ENCODE results near the gene APOL1. TPM values are rescaled to one million over a fixed set of nuclear protein-coding genes. Genes with fewer than 3 reads are reported as not detected.

The APOL1 gene
- total RNA-seq, 1 experiment from 2014 or later: 33.0 TPM

DNA sequence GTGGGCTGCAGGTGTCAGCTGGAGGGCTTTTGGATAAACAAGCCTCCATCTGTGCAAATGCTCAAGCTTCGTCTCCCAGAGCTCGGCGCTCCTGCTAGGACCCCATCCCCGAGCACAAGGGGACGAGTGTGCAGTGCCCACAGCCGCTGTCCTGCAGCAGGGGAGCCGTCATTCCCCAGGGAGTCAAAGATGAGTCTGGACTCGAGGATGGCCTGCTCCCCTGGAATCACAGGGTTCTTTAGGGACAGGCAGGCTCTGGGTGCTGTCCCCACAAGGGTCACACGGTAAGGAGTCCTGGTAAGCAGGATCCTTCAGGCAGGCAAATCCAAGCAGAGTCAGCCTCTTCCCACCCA is 50.2 kb downstream of the APOL1 start:
- CTCF ChIA-PET: interaction anchor here (0.5 to 0.7 kb wide), 2 partner anchors 10 to 205 kb away, joined by 4 read pairs; no protein-coding TSS in a partner anchor
- BruUV-seq (replicated peaks): TSS peak; percentile 5
- no peak overlapping the region for H3K4me3 ChIP-seq
- no peaks in the 10 kb centered on the region for H3K27me3 ChIP-seq (ENCODE audit: insufficient read depth, low read depth)
- intact Hi-C loops (cut with micrococcal nuclease; ENCODE audit: unreplicated experiment): loop anchor here (5.0 kb wide), 1 partner anchor 49 kb away; no protein-coding TSS in a partner anchor
- TF ChIP-seq, protein P1, sequence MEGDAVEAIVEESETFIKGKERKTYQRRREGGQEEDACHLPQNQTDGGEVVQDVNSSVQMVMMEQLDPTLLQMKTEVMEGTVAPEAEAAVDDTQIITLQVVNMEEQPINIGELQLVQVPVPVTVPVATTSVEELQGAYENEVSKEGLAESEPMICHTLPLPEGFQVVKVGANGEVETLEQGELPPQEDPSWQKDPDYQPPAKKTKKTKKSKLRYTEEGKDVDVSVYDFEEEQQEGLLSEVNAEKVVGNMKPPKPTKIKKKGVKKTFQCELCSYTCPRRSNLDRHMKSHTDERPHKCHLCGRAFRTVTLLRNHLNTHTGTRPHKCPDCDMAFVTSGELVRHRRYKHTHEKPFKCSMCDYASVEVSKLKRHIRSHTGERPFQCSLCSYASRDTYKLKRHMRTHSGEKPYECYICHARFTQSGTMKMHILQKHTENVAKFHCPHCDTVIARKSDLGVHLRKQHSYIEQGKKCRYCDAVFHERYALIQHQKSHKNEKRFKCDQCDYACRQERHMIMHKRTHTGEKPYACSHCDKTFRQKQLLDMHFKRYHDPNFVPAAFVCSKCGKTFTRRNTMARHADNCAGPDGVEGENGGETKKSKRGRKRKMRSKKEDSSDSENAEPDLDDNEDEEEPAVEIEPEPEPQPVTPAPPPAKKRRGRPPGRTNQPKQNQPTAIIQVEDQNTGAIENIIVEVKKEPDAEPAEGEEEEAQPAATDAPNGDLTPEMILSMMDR (conservative IDR thresholded peaks at IDR 0.05): no peak
- TF ChIP-seq EZH2 (IDR thresholded peaks at IDR 0.05; ENCODE audit: low read depth): no peak
- no peak overlapping the region for H2AFZ ChIP-seq
- POLR2A ChIA-PET (ENCODE audit: unreplicated experiment): interaction anchor here (0.5 to 0.6 kb wide), 2 partner anchors 96 to 162 kb away, joined by 5 to 6 read pairs; no protein-coding TSS in a partner anchor
- peak overlapping the region; percentile 25; the same call in 1 of the 2 replicates for H3K27ac ChIP-seq
- peaks cover 36% of the 10 kb centered on the region for H3K79me2 ChIP-seq (ENCODE audit: low read depth)
- no peaks in the 10 kb centered on the region for H3K9me2 ChIP-seq (ENCODE audit: insufficient read depth)
- H3K4me2 ChIP-seq: no peak overlapping the region
- peaks cover 79% of the 10 kb centered on the region for H4K20me1 ChIP-seq (ENCODE audit: insufficient read depth)
- DNase-seq: no peak
- no peaks in the 10 kb centered on the region for H3K9me3 ChIP-seq (ENCODE audit: insufficient read depth, low read depth)
- peaks cover 23% of the 10 kb centered on the region for H3K4me1 ChIP-seq (replicated peaks; ENCODE audit: insufficient read depth)
- H3F3A ChIP-seq (ENCODE audit: insufficient read depth, low read depth): peaks cover 97% of the 10 kb centered on the region
- peaks cover 81% of the 10 kb centered on the region for H3K36me3 ChIP-seq (ENCODE audit: low read depth)

GRCh38 chr22:36303874-36304273 is 50.9 kb downstream of the APOL1 start:
- peak; percentile 79 to 88 for DNase-seq
- Histone ChIP-seq H3K9me3 (ENCODE audit: insufficient read depth, low read depth) (no peaks in the 10 kb centered on the region), H3K27ac (peak overlapping the region; percentile 37), H3F3A (ENCODE audit: insufficient read depth, low read depth) (peaks cover 97% of the 10 kb centered on the region), H3K27me3 (ENCODE audit: insufficient read depth, low read depth) (no peaks in the 10 kb centered on the region), H3K9me2 (ENCODE audit: insufficient read depth) (no peaks in the 10 kb centered on the region), H2AFZ (no peak overlapping the region), H3K36me3 (ENCODE audit: low read depth) (peaks cover 78% of the 10 kb centered on the region), H4K20me1 (ENCODE audit: insufficient read depth) (peaks cover 81% of the 10 kb centered on the region), H3K4me3 (no peak overlapping the region), H3K4me2 (no peak overlapping the region), H3K4me1 (replicated peaks; ENCODE audit: insufficient read depth) (peaks cover 30% of the 10 kb centered on the region), H3K79me2 (ENCODE audit: low read depth) (peaks cover 34% of the 10 kb centered on the region)
- TF ChIP-seq, protein P1 (conservative IDR thresholded peaks at IDR 0.05): no peak
- no peak for TF ChIP-seq EZH2 (IDR thresholded peaks at IDR 0.05; ENCODE audit: low read depth)
- intact Hi-C loops (cut with micrococcal nuclease; ENCODE audit: unreplicated experiment): loop anchor here (5.0 kb wide), 1 partner anchor 48 kb away; no protein-coding TSS in a partner anchor
- POLR2A ChIA-PET (ENCODE audit: unreplicated experiment): interaction anchor here (0.5 to 0.6 kb wide), 4 partner anchors 26 to 489 kb away, joined by 3 to 4 read pairs (median 3); partner anchors contain the start of gene TXN2
- BruUV-seq (replicated peaks): no TSS peak
- CTCF ChIA-PET: interaction anchor here (1.1 kb wide), 1 partner anchor 67 kb away, joined by 3 read pairs; no protein-coding TSS in a partner anchor

- POLR2A ChIA-PET (ENCODE audit: unreplicated experiment): interaction anchor here (0.6 kb wide), 4 partner anchors 39 to 180 kb away, joined by 3 to 4 read pairs (median 4); partner anchors contain the start of genes MYH9 and TXN2
- Histone ChIP-seq H3K4me2 (no peak overlapping the region), H3K36me3 (ENCODE audit: low read depth) (peaks cover 78% of the 10 kb centered on the region), H3K9me3 (ENCODE audit: insufficient read depth, low read depth) (no peaks in the 10 kb centered on the region), H3K4me1 (replicated peaks; ENCODE audit: insufficient read depth) (peaks cover 30% of the 10 kb centered on the region), H3K4me3 (no peak overlapping the region), H4K20me1 (ENCODE audit: insufficient read depth) (peaks cover 81% of the 10 kb centered on the region), H3K79me2 (ENCODE audit: low read depth) (peaks cover 40% of the 10 kb centered on the region), H3K9me2 (ENCODE audit: insufficient read depth) (no peaks in the 10 kb centered on the region), H2AFZ (no peak overlapping the region), H3K27me3 (ENCODE audit: insufficient read depth, low read depth) (no peaks in the 10 kb centered on the region), H3K27ac (peak overlapping the region; percentile 37), H3F3A (ENCODE audit: insufficient read depth, low read depth) (peaks cover 97% of the 10 kb centered on the region)
- intact Hi-C loops (cut with micrococcal nuclease; ENCODE audit: unreplicated experiment): loop anchor here (5.0 kb wide), 1 partner anchor 48 kb away; no protein-coding TSS in a partner anchor
- peak in 1 of 2 experiments; percentile 68 for DNase-seq
- TSS peak; percentile 75 for BruUV-seq (replicated peaks)
- CTCF ChIA-PET: interaction anchor here (1.1 kb wide), 1 partner anchor 66 kb away, joined by 3 read pairs; no protein-coding TSS in a partner anchor
- TF ChIP-seq, protein P1 (conservative IDR thresholded peaks at IDR 0.05): no peak
- TF ChIP-seq EZH2 (IDR thresholded peaks at IDR 0.05; ENCODE audit: low read depth): no peak
Measured at GRCh38 chr22:36304429-36304828, 51.5 kb downstream of the APOL1 start.

All from PC-9 (cell line).